Measurements from ENCODE around the gene PPM1G. TPM values are rescaled to one million over a fixed set of nuclear protein-coding genes. Genes with fewer than 3 reads are reported as not detected.

Gene PPM1G
- total RNA-seq, 1 experiment from 2014 or later, result 140 TPM

DNA sequence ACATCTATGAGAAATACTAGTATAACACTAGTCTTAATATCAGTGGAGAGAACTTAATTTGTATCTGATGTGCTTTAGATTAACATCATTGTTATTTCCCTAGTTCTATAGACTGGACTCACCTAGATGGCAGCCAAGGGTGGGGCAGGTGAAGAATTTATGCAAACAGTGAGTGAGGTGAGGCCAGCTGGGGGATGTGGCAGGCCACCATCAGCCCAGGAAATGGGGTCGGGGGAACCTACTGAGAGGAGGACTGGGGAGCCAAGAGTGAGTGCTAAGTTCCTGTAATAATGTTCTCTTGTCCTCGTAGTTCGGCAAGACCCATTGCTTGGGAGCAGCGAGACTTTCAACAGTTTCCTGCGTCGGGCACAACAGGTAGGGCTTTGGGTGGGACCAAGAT lies 36.5 kb downstream of the PPM1G start:
- Histone ChIP-seq H3K27me3 (ENCODE audit: insufficient read depth, low read length) (no peaks in the 10 kb centered on the region), H4K20me1 (ENCODE audit: insufficient read depth) (no peaks in the 10 kb centered on the region), H3K9me2 (ENCODE audit: insufficient read depth) (no peaks in the 10 kb centered on the region), H3K36me3 (ENCODE audit: control insufficient read depth in 1 of 2, insufficient read depth in 2 of 2, low read length in 2 of 2) (peaks cover 24 to 52% of the 10 kb centered on the region in 2 experiments; a peak in 3 of 4 replicates), H2AFZ (ENCODE audit: low read depth, low read length, poor library complexity, severe bottlenecking) (no peak overlapping the region), H3K27ac (ENCODE audit: low read depth, low read length) (no peak overlapping the region), H3K4me3 (replicated peaks in 1 of 2; ENCODE audit: low read depth in 1 of 2, low read length in 2 of 2) (no peak overlapping the region), H3K79me2 (ENCODE audit: insufficient read depth, low read length) (peaks cover 50% of the 10 kb centered on the region), H3K9ac (ENCODE audit: low read length) (no peak overlapping the region), H3K9me3 (ENCODE audit: control insufficient read depth in 1 of 2, insufficient read depth in 1 of 2, low read depth in 1 of 2, low read length in 2 of 2) (no peaks in the 10 kb centered on the region), H3K4me1 (ENCODE audit: control insufficient read depth in 1 of 2, insufficient read depth in 2 of 2, low read length in 2 of 2) (peaks cover 10 to 29% of the 10 kb centered on the region in 2 experiments; a peak in 3 of 4 replicates), H3K4me2 (ENCODE audit: low read length) (no peak overlapping the region)
- ATAC-seq (no peak), DNase-seq (ENCODE audit: low read depth, low spot score) (no peak)
- TF ChIP-seq ATF3 (IDR thresholded peaks at IDR 0.05), result no peak
- no peak for TF ChIP-seq ZFX (IDR thresholded peaks at IDR 0.05)
- no peak for TF ChIP-seq SP1 (IDR thresholded peaks at IDR 0.05; ENCODE audit: low read depth)
- no peak for TF ChIP-seq RAD21 (IDR thresholded peaks at IDR 0.05; ENCODE audit: low read depth)
- no peak for TF ChIP-seq POLR2A (IDR thresholded peaks at IDR 0.05; ENCODE audit: borderline replicate concordance, extremely low read depth, insufficient read depth, insufficient read length)
- no peak for TF ChIP-seq TCF7L2 (IDR thresholded peaks at IDR 0.05; ENCODE audit: borderline replicate concordance, extremely low read depth, insufficient read depth, insufficient read length)
- TF ChIP-seq SRF (IDR thresholded peaks at IDR 0.05; ENCODE audit: low read depth), result no peak
- no peak for TF ChIP-seq EGR1 (IDR thresholded peaks at IDR 0.05; ENCODE audit: low read depth)
- no peak for TF ChIP-seq ZNF274 (IDR thresholded peaks at IDR 0.05; ENCODE audit: low read depth, low read length)
- TF ChIP-seq, protein P1, sequence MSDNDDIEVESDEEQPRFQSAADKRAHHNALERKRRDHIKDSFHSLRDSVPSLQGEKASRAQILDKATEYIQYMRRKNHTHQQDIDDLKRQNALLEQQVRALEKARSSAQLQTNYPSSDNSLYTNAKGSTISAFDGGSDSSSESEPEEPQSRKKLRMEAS (IDR thresholded peaks at IDR 0.05), result no peak
- TF ChIP-seq, protein P2, sequence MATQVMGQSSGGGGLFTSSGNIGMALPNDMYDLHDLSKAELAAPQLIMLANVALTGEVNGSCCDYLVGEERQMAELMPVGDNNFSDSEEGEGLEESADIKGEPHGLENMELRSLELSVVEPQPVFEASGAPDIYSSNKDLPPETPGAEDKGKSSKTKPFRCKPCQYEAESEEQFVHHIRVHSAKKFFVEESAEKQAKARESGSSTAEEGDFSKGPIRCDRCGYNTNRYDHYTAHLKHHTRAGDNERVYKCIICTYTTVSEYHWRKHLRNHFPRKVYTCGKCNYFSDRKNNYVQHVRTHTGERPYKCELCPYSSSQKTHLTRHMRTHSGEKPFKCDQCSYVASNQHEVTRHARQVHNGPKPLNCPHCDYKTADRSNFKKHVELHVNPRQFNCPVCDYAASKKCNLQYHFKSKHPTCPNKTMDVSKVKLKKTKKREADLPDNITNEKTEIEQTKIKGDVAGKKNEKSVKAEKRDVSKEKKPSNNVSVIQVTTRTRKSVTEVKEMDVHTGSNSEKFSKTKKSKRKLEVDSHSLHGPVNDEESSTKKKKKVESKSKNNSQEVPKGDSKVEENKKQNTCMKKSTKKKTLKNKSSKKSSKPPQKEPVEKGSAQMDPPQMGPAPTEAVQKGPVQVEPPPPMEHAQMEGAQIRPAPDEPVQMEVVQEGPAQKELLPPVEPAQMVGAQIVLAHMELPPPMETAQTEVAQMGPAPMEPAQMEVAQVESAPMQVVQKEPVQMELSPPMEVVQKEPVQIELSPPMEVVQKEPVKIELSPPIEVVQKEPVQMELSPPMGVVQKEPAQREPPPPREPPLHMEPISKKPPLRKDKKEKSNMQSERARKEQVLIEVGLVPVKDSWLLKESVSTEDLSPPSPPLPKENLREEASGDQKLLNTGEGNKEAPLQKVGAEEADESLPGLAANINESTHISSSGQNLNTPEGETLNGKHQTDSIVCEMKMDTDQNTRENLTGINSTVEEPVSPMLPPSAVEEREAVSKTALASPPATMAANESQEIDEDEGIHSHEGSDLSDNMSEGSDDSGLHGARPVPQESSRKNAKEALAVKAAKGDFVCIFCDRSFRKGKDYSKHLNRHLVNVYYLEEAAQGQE (IDR thresholded peaks at IDR 0.05; ENCODE audit: low read depth), result no peak
- TF ChIP-seq ELF1 (IDR thresholded peaks at IDR 0.05; ENCODE audit: borderline replicate concordance, low read depth), result no peak
- no peak for TF ChIP-seq CBX3 (IDR thresholded peaks at IDR 0.05; ENCODE audit: low read depth)
- TF ChIP-seq POLR2AphosphoS5 (IDR thresholded peaks at IDR 0.05; ENCODE audit: low read depth, low read length), result no peak
- no peak for TF ChIP-seq FOSL1 (IDR thresholded peaks at IDR 0.05; ENCODE audit: low read depth)
- no peak for TF ChIP-seq JUND (IDR thresholded peaks at IDR 0.05)
- TF ChIP-seq YY1 (IDR thresholded peaks at IDR 0.05; ENCODE audit: extremely low read depth, insufficient replicate concordance, low read depth, low read length), result no peak
- no peak for TF ChIP-seq EZH2 (IDR thresholded peaks at IDR 0.05)
- ChIA-PET CTCF (no interaction called here), POLR2A (no interaction called here), RAD21 (ENCODE audit: low non-redundant PET in 1 of 2, low total read pairs in 2 of 2, uncharacterized antibody in 2 of 2, unreplicated experiment in 2 of 2) (no interaction called here)
- BruUV-seq (replicated peaks), result no TSS peak
- intact Hi-C loops (cut with micrococcal nuclease), result loop anchor here (5.0 kb wide), 1 partner anchor 51 kb away; the partner anchor contains the start of gene MPV17

Data from HCT116 (cell line).